Sigmoid colon (tissue), 3 donors: ENCODE measurements around the gene DZANK1.
"Not testable (repeated sequence)": the region's sequence is repeated elsewhere in the genome, so short reads cannot be mapped to it uniquely, and the experiment has no call there.

Experiments used
- CTCF ChIP-seq, 4 experiments: fragments of 450-650 bp in 3 of 4; fragments of 200-600 bp in 1 of 4; IDR thresholded peaks; one replicate each; pipeline ENCODE4 v1.5.1; 2016 to 2019; ENCODE audit warnings: antibody characterized with exemption in 4 of 4, mild to moderate bottlenecking in 3 of 4, moderate library complexity in 2 of 4
- POLR2A ChIP-seq, 2 donors: fragments of 450-650 bp; IDR thresholded peaks; one replicate each; pipeline ENCODE4 v1.6.1; 2016; ENCODE audit warnings: antibody characterized with exemption in 2 of 2, mild to moderate bottlenecking in 2 of 2, moderate library complexity in 2 of 2

- not testable (repeated sequence) for TF ChIP-seq CTCF, POLR2A (IDR thresholded peaks at IDR 0.05)
Measured at GRCh38 chr20:18501672-18502071, 34.8 kb upstream of the DZANK1 start.
